Activated effector memory CD4-positive, alpha-beta T cell treated with Interleukin-2 at 50 U/mL for 16 hours (primary cell): Measurements from ENCODE around the gene MYPOP.
A peak's percentile ranks its signal among the peaks of the same experiment; 100 is the strongest.

ENCODE experiments used
- DNase-seq: peaks from one replicate; pipeline ENCODE4 v3.0.0-alpha.2; 2020

Gene MYPOP

DNA sequence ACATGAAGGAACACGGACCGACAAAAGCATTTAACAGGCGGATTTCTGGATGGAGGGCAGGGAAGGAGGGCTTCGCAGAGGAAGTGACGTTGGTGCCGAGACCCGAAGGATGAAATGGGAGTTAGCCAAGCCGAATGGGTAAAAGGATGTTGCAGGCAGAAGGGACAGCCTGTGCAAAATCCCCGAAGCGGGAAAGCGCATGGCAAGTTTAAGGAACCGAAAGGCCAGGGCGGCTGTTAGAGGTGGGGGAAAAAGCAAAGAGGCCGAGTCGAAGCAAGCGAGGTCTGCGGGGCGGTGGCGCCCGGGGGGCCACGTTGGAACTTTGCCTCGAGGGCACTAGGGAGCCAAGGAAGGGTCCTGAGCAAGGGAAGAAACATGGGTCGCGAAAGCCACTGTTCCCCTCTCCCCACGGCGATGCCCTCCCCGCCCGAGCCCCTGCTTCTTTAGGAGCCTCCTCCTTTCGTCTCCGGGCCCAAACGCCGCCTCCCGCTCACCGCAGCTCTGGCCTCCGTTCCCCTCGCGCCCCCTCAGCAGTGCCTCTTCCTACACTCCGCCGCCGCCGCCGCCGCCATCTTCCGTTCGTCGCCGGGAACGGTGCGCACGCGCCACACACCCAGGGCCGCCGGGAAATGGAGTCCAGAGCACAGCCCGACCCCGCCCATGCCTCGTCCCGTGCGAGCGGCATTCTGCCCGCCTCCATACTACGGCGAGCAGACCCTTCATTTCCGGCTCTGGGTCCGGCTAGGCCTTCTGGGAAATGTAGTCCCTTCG, 39.7 kb downstream of the MYPOP start, which contains the start of gene SYMPK:
TSS of gene SYMPK (minus strand) at position 584 of the 771 bp plus-strand sequence. CDS start 8,652 bp downstream, outside the sequence.
- peak; percentile 97 for DNase-seq

DNA sequence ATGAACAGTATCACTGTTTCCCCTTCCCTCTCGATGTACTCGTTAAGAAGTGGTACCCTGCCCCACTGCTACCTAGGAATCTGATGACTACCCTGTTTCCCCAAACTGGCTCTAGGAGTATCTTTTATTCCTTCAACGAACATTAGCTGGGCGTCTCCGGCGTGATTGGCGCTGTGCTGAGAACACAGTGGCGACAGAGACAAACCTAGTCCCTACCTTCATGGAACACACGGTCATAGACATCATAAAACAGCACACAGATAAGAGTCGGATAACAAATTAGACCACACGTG, 40.2 kb downstream of the MYPOP start:
- DNase-seq, result no peak

DNA sequence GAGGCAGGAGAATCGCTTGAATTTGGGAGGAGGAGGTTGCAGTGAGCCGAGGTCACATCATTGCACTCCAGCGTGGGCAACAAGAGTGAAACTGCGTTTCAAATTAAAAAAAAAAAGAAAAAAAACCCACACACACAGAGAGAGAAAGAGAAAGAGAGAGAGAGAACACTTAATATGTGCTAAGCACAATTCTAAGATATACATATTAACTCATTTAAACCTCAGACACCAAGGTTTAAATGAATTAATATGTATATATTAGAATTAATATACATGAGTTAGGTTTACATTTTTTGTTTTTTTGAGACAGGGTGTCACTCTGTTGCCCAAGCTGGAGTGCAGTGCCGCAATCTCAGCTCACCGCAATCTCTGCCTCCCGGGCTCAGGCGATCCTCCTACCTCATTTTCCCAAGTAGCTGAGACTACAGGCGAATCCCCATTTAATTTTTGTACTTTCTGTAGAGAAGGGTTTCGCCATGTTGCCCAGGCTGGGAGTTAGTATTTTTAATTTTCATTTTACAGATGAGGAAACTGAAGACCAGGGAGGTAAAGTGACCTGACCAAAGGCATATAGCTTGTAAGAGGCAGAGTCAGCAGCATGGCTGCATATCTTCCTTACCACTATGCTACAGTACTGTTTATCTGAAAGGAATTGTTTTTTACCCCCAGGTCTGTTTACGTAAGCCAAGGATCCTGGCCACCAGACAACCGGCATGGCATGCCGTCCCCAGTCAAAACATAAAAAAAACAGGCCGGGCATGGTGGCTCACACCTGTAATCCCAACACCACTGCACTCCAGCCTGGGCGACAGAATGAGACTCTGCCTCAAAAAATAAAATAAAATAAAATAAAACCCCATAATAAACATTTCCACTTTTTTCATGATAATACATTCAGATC, 41.8 kb downstream of the MYPOP start:
- no peak for DNase-seq

DNA sequence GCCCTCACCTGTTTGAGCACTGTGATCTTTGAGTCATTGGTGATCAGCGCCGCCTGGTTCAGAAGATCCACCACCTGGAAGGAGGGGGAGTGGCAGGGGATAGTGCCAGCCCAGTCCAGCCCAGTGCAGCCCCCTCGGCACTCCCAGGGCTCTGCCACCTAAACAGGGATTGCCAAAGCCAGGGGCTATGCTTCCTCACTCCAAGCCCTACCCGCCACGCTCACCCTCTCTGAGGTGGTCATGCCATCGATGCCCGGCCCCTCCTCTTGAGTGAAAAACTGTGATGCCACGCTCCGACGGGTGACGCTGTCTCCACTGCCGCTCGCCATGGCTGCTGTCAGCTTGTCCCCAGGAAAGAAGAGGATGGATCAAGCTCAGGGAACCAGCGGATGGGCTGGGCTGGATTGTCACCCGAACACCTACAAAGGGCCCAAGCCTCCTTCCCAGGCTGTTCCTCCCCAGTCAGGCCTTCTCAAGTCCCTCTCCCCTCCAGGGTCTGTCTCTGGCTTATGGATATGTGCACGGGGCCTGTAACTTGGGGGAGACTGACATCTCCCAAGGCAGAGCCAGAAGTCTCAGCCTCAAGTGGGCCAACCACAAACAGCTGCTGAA, 48.1 kb downstream of the MYPOP start:
- no peak for DNase-seq

DNA sequence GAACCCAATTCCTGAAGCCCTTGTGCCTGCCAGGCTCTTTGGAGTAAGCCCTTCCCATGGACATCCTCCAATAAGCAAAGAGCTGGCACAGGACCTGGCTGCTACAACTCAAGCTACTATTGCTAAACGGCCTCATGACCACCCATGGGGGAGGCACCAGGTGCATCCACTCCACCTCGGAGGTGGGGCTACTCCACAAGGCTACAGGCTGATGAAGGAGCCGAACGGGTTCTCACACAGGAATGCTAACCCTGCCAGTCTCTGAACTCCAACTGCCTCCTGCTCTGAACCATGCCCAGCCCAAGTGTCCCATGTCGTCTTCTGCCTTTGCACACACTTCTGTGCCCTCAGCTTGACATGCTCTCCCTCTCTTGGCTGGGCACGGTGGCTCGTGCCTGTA, 49.4 kb downstream of the MYPOP start:
- no peak for DNase-seq

DNA sequence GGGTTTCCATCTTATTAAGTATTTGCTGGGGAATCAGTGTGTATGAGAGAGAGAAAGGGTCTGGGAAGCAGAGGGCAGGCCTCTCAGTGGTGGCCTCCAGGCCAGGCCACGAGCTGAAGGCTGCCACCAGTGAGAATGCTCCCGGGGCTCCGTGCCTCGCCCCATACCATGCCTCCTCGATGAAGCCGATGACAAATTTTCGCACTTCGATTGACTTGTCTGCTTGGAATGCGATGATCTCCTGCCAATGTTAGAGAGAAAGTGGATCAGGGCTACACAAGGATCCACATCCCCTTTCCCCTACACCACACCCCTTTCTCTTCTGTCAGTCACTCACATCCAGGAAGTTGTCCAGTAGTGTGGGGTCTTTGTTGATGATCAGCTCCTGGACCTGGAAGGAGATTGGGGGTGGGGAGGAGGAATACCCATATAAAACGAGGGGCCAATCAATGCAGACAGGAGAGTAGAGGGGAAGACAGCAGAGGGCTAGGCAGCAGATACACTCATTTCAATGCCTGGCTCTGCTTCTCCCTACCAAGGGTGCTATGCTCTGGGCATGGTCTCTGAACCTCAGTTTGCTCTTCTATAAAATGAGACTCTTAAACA, 50.2 kb downstream of the MYPOP start:
- DNase-seq, result no peak

DNA sequence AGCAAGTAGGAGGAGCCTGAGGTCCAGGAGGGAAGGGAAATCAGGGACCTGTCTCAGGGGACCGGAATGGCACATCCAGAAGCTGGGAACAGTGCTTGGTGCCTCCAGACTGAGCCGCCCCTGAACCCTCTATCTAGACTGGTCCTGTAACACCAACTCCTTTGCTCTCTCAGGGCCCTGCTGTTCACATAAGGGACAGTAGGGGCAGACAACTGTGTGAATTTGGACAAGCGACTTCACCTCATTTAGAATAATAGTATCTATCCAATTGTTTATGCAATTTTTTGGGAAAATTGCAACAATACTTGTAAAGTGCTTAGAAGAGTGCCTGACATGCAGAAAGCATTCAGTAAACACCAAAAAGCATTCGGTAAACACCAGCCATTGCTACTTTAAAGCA, 53.5 kb downstream of the MYPOP start:
- DNase-seq, result no peak

DNA sequence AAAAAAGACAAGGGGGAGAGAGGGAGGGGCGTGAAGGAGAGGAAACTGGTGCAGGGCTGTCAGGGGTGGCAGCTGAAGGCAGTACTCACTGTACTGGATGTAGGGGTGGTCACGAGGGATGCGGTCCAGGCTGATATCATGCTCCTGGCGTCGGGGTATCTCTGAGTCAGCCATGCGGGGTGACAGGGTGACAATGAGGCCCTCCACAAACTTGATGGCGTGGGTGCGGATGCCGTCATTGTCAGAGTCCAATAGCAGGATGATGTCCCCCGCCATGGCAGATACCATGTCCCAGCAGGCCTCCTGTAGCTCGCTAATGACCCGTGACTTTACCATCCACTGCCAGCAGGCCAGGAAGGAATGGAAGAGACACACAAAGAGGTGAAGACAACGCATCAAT, 54.8 kb downstream of the MYPOP start:
- no peak for DNase-seq

DNA sequence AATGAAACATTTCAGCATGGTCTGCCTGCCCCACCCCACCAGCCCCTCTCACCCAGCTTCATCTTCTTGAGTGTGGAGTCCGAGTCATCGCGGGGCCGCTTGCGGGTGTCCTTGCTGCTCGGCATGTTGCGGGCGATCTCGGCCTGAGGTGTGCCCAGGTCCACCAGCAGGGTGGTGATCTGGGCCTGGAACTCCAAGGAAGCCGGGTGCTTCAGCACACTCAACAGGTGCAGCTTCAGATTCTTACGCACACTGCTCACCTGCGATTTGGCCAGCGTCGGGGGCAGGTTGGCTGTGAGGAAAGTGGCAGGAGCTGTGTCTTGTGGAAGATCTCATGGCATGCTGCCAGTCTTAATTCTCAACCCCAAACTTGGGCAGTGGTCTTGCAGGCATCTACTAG, 60.2 kb downstream of the MYPOP start:
- no peak for DNase-seq
